HEK293T (cell line): ENCODE measurements around the gene CNTF.

Experiments used
- CTCF ChIA-PET: fragments of 350-600 bp; formaldehyde crosslinking; extraction: SDS; loops from one replicate; lab custom pipeline; 2021; ENCODE audit warnings: antibody characterized with exemption, inconsistent platforms; lab: Yijun Ruan, JAX
- POLR2A ChIA-PET: fragments of 350-600 bp; formaldehyde crosslinking; extraction: SDS; loops from one replicate; lab custom pipeline; 2020; ENCODE audit warnings: antibody characterized with exemption, inconsistent platforms; lab: Yijun Ruan, JAX
- DNase-seq: peaks from one replicate; pipeline ENCODE4 v3.0.0; 2012; ENCODE audit warnings: mixed read lengths; ENCODE audit errors: extremely low spot score
- ARNT ChIP-seq: fragments of 450-650 bp; IDR thresholded peaks from 2 replicates; pipeline ENCODE4 v1.6.1; 2017; ENCODE audit warnings: mild to moderate bottlenecking
- BHLHE40 ChIP-seq: fragments of 450-650 bp; IDR thresholded peaks from 2 replicates; pipeline ENCODE4 v1.6.1; 2016; ENCODE audit warnings: mild to moderate bottlenecking, moderate library complexity, borderline replicate concordance
- CTBP1 ChIP-seq: fragments of 450-650 bp; IDR thresholded peaks from 2 replicates; pipeline ENCODE4 v1.6.1; 2016; ENCODE audit warnings: borderline replicate concordance
- ELF4 ChIP-seq: fragments of 450-650 bp; IDR thresholded peaks from 2 replicates; pipeline ENCODE4 v1.6.1; 2017; ENCODE audit warnings: antibody characterized with exemption
- FOXA1 ChIP-seq: fragments of 450-650 bp; IDR thresholded peaks from 2 replicates; pipeline ENCODE4 v1.6.1; 2016; ENCODE audit warnings: mild to moderate bottlenecking
- FOXK2 ChIP-seq: fragments of 450-650 bp; IDR thresholded peaks from 2 replicates; pipeline ENCODE4 v1.6.1; 2016; ENCODE audit warnings: mild to moderate bottlenecking
- FOXM1 ChIP-seq: fragments of 450-650 bp; IDR thresholded peaks from 2 replicates; pipeline ENCODE4 v1.6.1; 2017; ENCODE audit warnings: mild to moderate bottlenecking, borderline replicate concordance
- HDGF ChIP-seq: fragments of 450-650 bp; IDR thresholded peaks from 2 replicates; pipeline ENCODE4 v1.6.1; 2017; ENCODE audit warnings: antibody characterized with exemption, borderline replicate concordance
- L3MBTL2 ChIP-seq: fragments of 450-650 bp; conservative IDR thresholded peaks from 2 replicates; pipeline ENCODE4 v1.6.1; 2016; ENCODE audit warnings: mild to moderate bottlenecking
- LEF1 ChIP-seq: fragments of 450-650 bp; IDR thresholded peaks from 2 replicates; pipeline ENCODE4 v1.6.1; 2017; ENCODE audit warnings: mild to moderate bottlenecking, borderline replicate concordance
- NFRKB ChIP-seq: fragments of 450-650 bp; IDR thresholded peaks from 2 replicates; pipeline ENCODE4 v1.6.1; 2016; ENCODE audit warnings: mild to moderate bottlenecking, moderate library complexity
- SP1 ChIP-seq: fragments of 450-650 bp; IDR thresholded peaks from 2 replicates; pipeline ENCODE4 v1.6.1; 2017
- SUZ12 ChIP-seq: fragments of 450-650 bp; IDR thresholded peaks from 2 replicates; pipeline ENCODE4 v1.6.1; 2016; ENCODE audit warnings: mild to moderate bottlenecking
- TARDBP ChIP-seq: fragments of 450-650 bp; IDR thresholded peaks from 2 replicates; pipeline ENCODE4 v1.6.1; 2016
- ZNF384 ChIP-seq: fragments of 450-650 bp; IDR thresholded peaks from 2 replicates; pipeline ENCODE4 v1.6.1; 2016
- TF ChIP-seq, protein P1 (sequence below): fragments of 450-650 bp; IDR thresholded peaks from 2 replicates; pipeline ENCODE4 v1.6.1; 2016

Gene CNTF

DNA sequence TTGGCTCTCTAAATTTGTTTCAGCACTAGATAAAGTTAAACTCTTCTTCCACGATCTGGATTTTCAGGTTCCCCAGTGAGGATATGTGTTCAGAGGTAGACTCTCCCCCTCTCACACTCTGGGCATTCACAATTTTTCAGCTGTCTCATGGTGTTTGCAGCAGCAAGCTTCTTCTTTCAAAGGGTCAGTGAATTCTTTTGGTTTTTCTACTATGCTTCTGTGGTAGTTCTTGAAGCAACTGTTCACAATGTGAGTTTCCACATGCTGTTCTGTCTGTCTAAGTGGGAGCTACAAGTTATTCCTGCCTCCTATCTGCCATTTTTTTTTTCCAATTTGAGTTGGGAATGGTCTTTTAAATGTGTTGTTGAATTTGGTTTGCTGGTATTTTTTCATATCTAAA is 25.4 kb downstream of the CNTF start:
- no peak for DNase-seq
- POLR2A ChIA-PET, result no interaction called here
- TF ChIP-seq SP1 (no peak), SUZ12 (no peak), TARDBP (no peak), FOXK2 (no peak), ZNF384 (no peak), ELF4 (no peak), L3MBTL2 (no peak)
- TF ChIP-seq, protein P1, sequence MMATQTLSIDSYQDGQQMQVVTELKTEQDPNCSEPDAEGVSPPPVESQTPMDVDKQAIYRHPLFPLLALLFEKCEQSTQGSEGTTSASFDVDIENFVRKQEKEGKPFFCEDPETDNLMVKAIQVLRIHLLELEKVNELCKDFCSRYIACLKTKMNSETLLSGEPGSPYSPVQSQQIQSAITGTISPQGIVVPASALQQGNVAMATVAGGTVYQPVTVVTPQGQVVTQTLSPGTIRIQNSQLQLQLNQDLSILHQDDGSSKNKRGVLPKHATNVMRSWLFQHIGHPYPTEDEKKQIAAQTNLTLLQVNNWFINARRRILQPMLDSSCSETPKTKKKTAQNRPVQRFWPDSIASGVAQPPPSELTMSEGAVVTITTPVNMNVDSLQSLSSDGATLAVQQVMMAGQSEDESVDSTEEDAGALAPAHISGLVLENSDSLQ, result no peak
- CTCF ChIA-PET, result no interaction called here

DNA sequence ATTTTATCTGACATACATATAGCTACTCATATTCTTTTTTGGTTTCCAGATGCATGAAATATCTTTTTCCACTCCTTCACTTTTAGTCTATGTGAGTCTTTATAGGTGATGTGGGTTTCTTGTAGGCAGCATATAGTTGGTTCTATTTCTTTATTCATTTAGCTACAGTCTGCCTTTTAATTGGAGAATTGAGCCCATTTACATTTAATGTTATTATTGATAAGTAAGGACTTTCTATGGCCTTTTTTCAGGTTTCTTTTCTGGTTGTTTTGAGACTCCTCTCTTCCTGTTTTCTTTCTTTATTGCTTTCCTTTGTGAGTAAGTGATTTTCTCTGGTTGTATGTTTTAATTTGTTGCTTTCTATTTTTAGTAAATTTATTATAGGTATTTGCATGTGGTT is 27.2 kb downstream of the CNTF start:
- CTCF ChIA-PET, result no interaction called here
- POLR2A ChIA-PET, result no interaction called here
- no peak for DNase-seq
- TF ChIP-seq SP1 (no peak), CTBP1 (no peak), FOXA1 (no peak), HDGF (no peak), LEF1 (no peak), SUZ12 (no peak), FOXM1 (no peak), BHLHE40 (no peak), L3MBTL2 (no peak), ARNT (no peak), TARDBP (no peak), ZNF384 (no peak), NFRKB (no peak), FOXK2 (no peak), ELF4 (no peak)
- TF ChIP-seq, protein P1, result no peak

DNA sequence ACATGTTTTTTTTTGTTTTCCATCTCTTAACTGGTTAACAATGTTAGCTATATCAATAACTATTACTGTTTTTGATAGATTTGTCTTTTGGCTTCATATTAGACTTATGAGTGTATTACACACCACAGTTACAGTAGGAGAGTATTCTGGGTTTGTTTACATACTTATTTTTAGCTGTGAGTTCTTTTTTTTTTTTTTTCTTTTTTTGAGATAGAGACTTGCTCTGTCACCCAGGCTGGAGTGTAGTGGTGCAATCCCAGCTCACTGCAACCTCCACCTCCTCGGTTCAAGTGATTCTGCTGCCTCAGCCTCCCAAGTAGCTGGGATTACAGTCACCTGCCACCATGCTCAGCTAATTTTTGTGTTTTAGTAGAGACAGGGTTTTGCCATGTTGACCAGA is 28.0 kb downstream of the CNTF start:
- POLR2A ChIA-PET, result no interaction called here
- CTCF ChIA-PET, result interaction anchor here (0.7 kb wide), 1 partner anchor 408 kb away, joined by 4 read pairs; no protein-coding TSS in a partner anchor
- no peak for TF ChIP-seq FOXA1
- no peak for TF ChIP-seq HDGF
- TF ChIP-seq TARDBP, result no peak
- TF ChIP-seq ZNF384, result no peak
- TF ChIP-seq ELF4, result no peak
- TF ChIP-seq SP1, result no peak
- no peak for TF ChIP-seq SUZ12
- no peak for TF ChIP-seq BHLHE40
- no peak for TF ChIP-seq CTBP1
- TF ChIP-seq, protein P1, result no peak
- TF ChIP-seq FOXK2, result no peak
- TF ChIP-seq L3MBTL2, result no peak
- TF ChIP-seq ARNT, result no peak
- no peak for TF ChIP-seq FOXM1
- no peak for TF ChIP-seq LEF1
- no peak for TF ChIP-seq NFRKB
- no peak for DNase-seq

DNA sequence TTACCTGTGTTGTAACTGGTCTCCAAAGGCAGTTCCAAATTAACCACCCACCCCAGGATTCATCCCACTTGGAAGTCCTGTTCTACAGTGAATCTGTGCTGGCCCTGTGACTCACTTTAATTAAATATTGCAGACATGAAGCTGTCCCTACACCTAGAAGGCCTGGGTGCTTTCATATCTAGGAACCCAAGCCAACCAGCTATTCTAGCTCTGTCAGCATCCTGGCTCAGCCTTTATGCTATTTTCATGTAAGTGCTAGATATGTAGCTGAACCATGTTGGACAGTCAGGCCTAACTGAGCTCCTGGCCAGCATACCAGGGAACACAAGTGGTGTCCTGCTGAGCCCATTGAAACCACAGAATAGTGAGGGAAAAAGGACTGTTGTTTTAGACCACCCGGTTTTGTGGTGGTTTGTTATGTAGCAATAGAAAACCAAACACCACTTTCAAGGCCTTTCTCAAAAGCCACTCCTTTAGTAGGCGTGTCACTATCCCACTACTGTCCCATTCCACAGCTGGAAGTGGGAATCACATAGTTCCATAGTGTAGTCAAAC is 30.3 kb downstream of the CNTF start:
- TF ChIP-seq BHLHE40 (no peak), TARDBP (no peak), SP1 (no peak), CTBP1 (no peak), LEF1 (no peak), ELF4 (no peak), ZNF384 (no peak), ARNT (no peak)
- TF ChIP-seq, protein P1, result no peak
- no peak for DNase-seq
- ChIA-PET POLR2A (no interaction called here), CTCF (interaction anchor here (0.6 to 0.8 kb wide), 2 partner anchors 16 to 1456 kb away, joined by 3 to 4 read pairs; no protein-coding TSS in a partner anchor)

DNA sequence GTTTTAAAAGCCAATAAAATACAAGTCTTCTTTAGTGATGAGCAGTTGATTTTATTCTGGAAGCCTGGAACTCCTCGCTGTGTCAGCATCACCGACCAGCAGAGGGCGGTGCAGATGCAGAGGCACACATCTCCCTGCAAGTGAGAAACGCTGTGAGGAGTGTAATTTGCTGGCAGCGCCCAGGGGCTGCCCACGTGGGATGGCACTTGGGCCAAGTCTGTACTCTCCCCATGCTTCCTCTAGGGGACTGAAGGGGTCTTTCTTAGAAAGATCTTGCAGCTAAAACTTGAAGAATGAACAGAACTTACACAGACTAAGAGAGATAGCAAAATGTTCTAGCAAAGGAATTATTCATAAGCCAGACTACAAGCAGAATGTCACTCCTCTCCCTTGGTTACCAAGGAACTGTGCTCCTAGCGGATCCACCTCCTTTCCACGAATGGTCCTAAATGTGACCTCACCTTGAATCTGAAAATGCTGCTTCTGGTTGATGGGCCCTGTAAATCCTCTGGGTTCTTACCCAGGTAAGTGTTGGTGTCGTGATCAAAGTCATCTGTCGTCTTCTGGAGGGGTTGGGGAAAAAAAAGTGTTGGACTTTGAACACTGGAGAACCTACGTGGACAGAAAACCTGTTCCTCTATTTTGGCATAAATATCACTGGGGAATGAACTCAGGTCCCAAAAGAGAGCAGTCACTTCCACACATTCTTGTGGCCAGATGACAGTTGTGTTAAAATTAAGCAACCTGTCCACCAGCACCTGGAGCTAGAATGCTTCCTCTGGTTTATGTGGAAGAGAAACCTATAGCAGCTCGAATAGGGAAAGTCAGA is 31.8 kb downstream of the CNTF start:
- TF ChIP-seq SP1 (no peak), ELF4 (no peak), L3MBTL2 (0 out of 2 replicates have a peak, but pooled peaks have one; percentile 24), FOXK2 (no peak), HDGF (no peak), TARDBP (no peak), NFRKB (no peak), CTBP1 (no peak)
- TF ChIP-seq, protein P1, result no peak
- ChIA-PET CTCF (interaction anchor here (0.6 kb wide), 2 partner anchors 22 to 269 kb away, joined by 3 read pairs; no protein-coding TSS in a partner anchor), POLR2A (no interaction called here)
- peak; percentile 78 for DNase-seq
